Measurements from ENCODE around the gene PLRG1.
A peak's percentile ranks its signal among the peaks of the same experiment; 100 is the strongest.

The PLRG1 gene

DNA sequence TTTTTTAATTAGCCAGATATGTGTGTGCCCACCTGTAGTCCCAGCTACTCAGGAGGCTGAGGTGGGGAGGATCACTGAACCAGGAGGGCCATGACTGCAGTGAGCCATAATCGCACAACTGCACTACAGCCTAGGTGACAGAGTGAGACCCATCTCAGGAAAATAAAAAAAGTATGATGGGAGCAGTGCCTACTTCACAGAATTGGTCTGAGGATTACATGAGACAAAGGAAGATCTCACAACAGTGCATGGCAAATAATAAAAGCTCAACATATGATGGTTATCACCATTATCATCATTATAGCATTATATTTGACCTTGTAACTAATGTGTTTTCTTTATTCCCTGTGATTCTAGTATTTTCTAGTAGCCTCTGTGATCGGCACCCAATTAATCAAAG is 38.7 kb downstream of the PLRG1 start:
- Histone ChIP-seq H3K4me3 (no peak overlapping the region), H3K27ac (no peak overlapping the region), H3K4me1 (no peaks in the 10 kb centered on the region), H3K27me3 (peaks cover 0 to 5% of the 10 kb centered on the region in 2 donors), H3K9me3 (no peaks in the 10 kb centered on the region), H3K36me3 (no peaks in the 10 kb centered on the region)
- TF ChIP-seq, protein P1, sequence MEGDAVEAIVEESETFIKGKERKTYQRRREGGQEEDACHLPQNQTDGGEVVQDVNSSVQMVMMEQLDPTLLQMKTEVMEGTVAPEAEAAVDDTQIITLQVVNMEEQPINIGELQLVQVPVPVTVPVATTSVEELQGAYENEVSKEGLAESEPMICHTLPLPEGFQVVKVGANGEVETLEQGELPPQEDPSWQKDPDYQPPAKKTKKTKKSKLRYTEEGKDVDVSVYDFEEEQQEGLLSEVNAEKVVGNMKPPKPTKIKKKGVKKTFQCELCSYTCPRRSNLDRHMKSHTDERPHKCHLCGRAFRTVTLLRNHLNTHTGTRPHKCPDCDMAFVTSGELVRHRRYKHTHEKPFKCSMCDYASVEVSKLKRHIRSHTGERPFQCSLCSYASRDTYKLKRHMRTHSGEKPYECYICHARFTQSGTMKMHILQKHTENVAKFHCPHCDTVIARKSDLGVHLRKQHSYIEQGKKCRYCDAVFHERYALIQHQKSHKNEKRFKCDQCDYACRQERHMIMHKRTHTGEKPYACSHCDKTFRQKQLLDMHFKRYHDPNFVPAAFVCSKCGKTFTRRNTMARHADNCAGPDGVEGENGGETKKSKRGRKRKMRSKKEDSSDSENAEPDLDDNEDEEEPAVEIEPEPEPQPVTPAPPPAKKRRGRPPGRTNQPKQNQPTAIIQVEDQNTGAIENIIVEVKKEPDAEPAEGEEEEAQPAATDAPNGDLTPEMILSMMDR (IDR thresholded peaks at IDR 0.05), result no peak
- DNase-seq, result no peak
- intact Hi-C loops (cut with DNase I; ENCODE audit: low total_unique reads), result no loop called here

DNA sequence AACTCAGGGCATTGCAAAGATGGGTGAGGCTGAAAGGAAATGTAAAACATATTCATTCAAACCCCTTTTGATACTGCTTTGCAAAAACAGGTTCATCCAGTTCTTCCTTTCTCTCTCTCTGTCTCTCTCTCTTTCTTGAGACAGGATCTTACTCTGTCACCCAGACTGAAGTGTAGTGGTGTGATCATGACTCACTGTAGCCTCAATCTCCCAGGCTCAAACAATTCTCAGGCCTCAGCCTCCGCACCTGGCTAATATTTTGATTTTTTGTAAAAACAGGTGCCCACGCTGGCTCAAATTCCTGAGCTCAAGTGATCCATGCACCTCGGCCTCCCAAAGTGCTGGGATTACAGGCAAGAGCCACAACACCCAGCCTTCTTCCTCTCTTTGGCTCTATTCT is 43.0 kb downstream of the PLRG1 start:
- Histone ChIP-seq H3K4me1 (no peaks in the 10 kb centered on the region), H3K27ac (no peak overlapping the region), H3K36me3 (no peaks in the 10 kb centered on the region), H3K9me3 (no peaks in the 10 kb centered on the region), H3K4me3 (no peak overlapping the region), H3K27me3 (peaks cover 0 to 18% of the 10 kb centered on the region in 2 donors)
- DNase-seq, result no peak
- intact Hi-C loops (cut with DNase I; ENCODE audit: low total_unique reads), result no loop called here
- TF ChIP-seq, protein P1 (IDR thresholded peaks at IDR 0.05), result no peak

DNA sequence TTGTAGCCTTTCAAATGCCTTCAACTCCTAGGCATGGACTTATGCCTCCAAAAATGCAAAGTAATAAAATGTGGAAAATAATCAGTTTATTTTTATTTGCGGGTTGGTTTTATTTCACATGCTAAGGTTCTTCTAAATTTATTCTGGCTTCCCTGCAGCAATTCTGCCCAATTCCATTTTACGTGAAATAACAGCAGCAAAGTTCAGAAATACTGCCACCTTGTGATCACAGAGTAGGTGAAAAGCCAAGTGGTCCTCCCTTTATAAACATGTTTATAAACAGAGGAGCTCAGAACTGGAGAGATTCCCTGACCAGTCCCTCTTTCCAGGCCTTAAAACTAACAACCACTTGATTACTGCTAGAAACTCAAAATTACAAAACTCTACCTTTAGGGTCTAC is 43.9 kb downstream of the PLRG1 start:
- peaks cover 0 to 24% of the 10 kb centered on the region in 2 donors for H3K27me3 ChIP-seq
- intact Hi-C loops (cut with DNase I; ENCODE audit: low total_unique reads), result no loop called here
- H3K4me1 ChIP-seq, result no peaks in the 10 kb centered on the region
- no peak overlapping the region for H3K4me3 ChIP-seq
- TF ChIP-seq, protein P1 (IDR thresholded peaks at IDR 0.05), result peak; percentile 22 to 33
- no peak for DNase-seq
- H3K36me3 ChIP-seq, result no peaks in the 10 kb centered on the region
- H3K9me3 ChIP-seq, result no peaks in the 10 kb centered on the region
- H3K27ac ChIP-seq, result no peak overlapping the region

DNA sequence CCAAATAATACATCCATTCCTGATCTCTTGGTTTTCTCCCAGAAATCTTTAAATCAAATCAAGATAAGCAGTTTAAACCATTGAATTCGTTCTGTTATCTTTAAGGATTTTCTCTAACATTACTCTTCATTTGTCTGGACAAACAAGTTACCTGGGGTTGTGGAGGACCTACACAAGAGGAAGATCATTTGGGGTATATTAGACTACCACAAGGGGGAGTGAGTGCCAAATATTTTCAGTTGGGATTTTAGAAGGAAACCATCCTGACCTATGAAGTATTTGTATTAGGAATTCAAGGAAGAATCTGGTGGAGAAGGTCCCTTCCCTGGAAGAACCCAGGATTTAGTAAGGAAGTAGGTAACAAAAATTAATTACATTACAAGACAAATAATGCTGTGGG is 46.6 kb downstream of the PLRG1 start:
- no peak for DNase-seq
- intact Hi-C loops (cut with DNase I; ENCODE audit: low total_unique reads), result no loop called here
- H3K4me3 ChIP-seq, result no peak overlapping the region
- no peaks in the 10 kb centered on the region for H3K4me1 ChIP-seq
- H3K9me3 ChIP-seq, result no peaks in the 10 kb centered on the region
- no peak overlapping the region for H3K27ac ChIP-seq
- H3K36me3 ChIP-seq, result no peaks in the 10 kb centered on the region
- TF ChIP-seq, protein P1 (IDR thresholded peaks at IDR 0.05), result peak in 1 of 2 experiments; percentile 17
- peaks cover 0 to 31% of the 10 kb centered on the region in 2 donors for H3K27me3 ChIP-seq

DNA sequence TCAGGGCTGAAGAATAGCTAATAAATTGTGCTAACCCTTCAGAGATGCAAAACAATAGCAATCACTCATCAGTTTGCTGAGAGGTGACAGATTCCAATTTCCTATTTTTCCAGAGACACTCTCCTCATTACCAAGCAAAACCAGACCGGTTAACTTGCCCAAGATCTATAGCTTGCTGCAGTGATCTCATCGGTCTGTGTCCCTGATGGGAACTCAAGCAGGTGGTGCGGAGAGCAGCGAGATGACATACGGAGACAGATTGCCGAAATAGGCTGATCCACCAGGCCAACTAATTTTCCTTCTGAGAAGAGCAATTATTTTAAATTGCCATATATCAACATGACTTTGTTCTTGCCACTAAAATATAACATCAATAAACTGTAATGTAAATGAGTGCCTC is 48.1 kb downstream of the PLRG1 start:
- Histone ChIP-seq H3K9me3 (no peaks in the 10 kb centered on the region), H3K4me1 (no peaks in the 10 kb centered on the region), H3K4me3 (no peak overlapping the region), H3K27ac (no peak overlapping the region), H3K36me3 (no peaks in the 10 kb centered on the region), H3K27me3 (peaks cover 0 to 41% of the 10 kb centered on the region in 2 donors)
- no peak for DNase-seq
- TF ChIP-seq, protein P1 (IDR thresholded peaks at IDR 0.05), result no peak
- intact Hi-C loops (cut with DNase I; ENCODE audit: low total_unique reads), result no loop called here

DNA sequence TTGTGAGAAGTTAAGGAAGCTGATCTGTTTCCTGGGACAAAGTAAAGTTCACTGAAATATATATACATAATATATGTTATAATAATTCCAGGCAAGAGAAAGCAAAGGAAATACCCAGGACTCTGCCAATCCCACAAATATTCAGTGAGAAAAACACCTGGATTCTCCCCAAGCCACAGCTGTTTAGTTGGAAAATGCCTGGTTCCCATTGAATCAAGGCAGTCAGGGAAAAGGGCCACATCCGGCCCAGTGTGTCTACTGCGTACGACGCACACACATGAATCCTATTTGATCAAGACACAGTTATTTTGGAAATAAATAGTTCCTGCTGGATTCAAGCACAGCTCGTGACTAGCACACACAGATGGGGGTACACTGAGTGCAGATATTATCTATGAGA is 52.3 kb downstream of the PLRG1 start:
- Histone ChIP-seq H3K4me1 (no peaks in the 10 kb centered on the region), H3K27me3 (peaks cover 0 to 30% of the 10 kb centered on the region in 2 donors), H3K9me3 (no peaks in the 10 kb centered on the region), H3K27ac (no peak overlapping the region), H3K36me3 (no peaks in the 10 kb centered on the region), H3K4me3 (no peak overlapping the region)
- TF ChIP-seq, protein P1 (IDR thresholded peaks at IDR 0.05), result no peak
- intact Hi-C loops (cut with DNase I; ENCODE audit: low total_unique reads), result no loop called here
- DNase-seq, result no peak
